ENCODE data around the gene SYNDIG1. TPM values are rescaled to one million over a fixed set of nuclear protein-coding genes. Genes with fewer than 3 reads are reported as not detected.

The SYNDIG1 gene
- total and polyA plus RNA-seq, 2 donors, result 1.7 to 2.2 TPM

DNA sequence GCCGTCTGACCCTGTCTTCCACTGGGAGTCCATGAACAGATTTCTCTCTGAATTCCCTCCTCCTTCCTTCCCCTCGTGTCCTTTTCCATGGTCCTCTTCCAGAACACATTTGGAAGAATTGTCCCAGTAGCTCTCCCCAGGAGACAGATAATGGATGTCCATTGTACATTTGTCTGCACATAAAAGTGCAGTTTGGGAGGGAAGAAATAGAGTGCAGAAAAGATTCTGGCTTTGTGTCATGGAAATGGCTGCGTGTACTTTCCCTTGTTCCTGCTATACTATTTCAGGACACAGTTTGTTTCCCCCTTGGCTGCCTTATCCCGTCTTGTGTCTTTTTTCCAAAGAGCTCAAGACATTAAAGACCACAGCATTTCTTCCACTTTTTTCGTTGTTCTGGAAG, 127.6 kb downstream of the SYNDIG1 start:
- H3K4me1 ChIP-seq (ENCODE audit: insufficient read depth), result no peaks in the 10 kb centered on the region
- H3K4me3 ChIP-seq (ENCODE audit: low read depth, low read length), result no peak overlapping the region
- H3K36me3 ChIP-seq (ENCODE audit: insufficient read depth), result no peaks in the 10 kb centered on the region
- WGBS, result 67% methylated on average over 5 of the region's 5 CpGs
- no peak for DNase-seq (ENCODE audit: extremely low spot score)
- no peak overlapping the region for H3K27ac ChIP-seq (ENCODE audit: low read depth)

GRCh38 chr20:24598346-24598745, 128.9 kb downstream of the SYNDIG1 start:
- Histone ChIP-seq H3K36me3 (ENCODE audit: insufficient read depth) (no peaks in the 10 kb centered on the region), H3K27ac (ENCODE audit: low read depth) (no peak overlapping the region), H3K4me1 (ENCODE audit: insufficient read depth) (no peaks in the 10 kb centered on the region), H3K4me3 (ENCODE audit: low read depth, low read length) (no peak overlapping the region)
- DNase-seq (ENCODE audit: extremely low spot score), result no peak
- WGBS, result 61% methylated on average over 2 of the region's 2 CpGs

DNA sequence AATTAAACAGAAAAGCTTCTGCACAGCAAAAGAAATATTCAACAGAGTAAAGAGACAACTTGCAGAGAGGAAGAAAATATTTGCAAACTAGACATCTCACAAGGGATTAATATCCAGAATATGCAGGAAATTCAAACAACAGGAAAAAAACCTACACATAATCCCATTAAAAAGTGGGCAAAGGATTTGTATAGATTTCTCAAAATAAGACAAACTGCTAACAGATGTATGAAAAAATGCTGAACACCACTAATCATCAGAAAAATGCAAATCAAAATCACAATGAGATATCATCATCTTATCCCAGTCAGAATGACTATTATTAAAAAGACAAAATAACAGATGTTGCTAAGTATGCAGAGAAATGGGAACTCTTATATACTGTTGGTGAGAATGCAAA, 129.6 kb downstream of the SYNDIG1 start:
- Histone ChIP-seq H3K4me1 (ENCODE audit: insufficient read depth) (no peaks in the 10 kb centered on the region), H3K27ac (ENCODE audit: low read depth) (no peak overlapping the region), H3K4me3 (ENCODE audit: low read depth, low read length) (no peak overlapping the region), H3K36me3 (ENCODE audit: insufficient read depth) (no peaks in the 10 kb centered on the region)
- DNase-seq (ENCODE audit: extremely low spot score), result no peak

DNA sequence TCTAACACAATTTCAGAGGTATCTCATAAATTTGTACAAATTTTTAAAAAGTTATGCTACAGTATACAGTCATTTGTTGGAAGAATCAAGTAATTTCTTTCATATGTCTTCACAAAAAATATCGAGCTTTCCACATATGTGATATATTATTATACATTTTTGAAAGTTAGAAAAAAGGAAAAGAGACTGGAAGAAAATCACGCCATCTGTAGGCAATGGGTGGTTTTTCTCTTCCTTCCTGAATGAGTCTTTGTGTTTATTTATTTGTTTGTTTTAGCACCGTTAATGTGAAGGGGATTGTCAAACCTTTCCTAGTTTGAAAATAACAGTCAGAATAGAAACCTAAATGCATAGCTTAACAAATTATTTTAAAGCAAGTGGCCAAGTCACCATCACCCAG, 130.6 kb downstream of the SYNDIG1 start:
- no peak for DNase-seq (ENCODE audit: extremely low spot score)
- WGBS, result 79% methylated on average over 3 of the region's 3 CpGs
- Histone ChIP-seq H3K27ac (ENCODE audit: low read depth) (no peak overlapping the region), H3K36me3 (ENCODE audit: insufficient read depth) (no peaks in the 10 kb centered on the region), H3K4me3 (ENCODE audit: low read depth, low read length) (no peak overlapping the region), H3K4me1 (ENCODE audit: insufficient read depth) (no peaks in the 10 kb centered on the region)

GRCh38 chr20:24603454-24603853, 134.0 kb downstream of the SYNDIG1 start:
- H3K4me3 ChIP-seq (ENCODE audit: low read depth, low read length), result no peak overlapping the region
- H3K4me1 ChIP-seq (ENCODE audit: insufficient read depth), result no peaks in the 10 kb centered on the region
- H3K27ac ChIP-seq (ENCODE audit: low read depth), result no peak overlapping the region
- H3K36me3 ChIP-seq (ENCODE audit: insufficient read depth), result no peaks in the 10 kb centered on the region
- WGBS, result 82% methylated on average over 8 of the region's 8 CpGs
- no peak for DNase-seq (ENCODE audit: extremely low spot score)

GRCh38 chr20:24604966-24605665, 135.7 kb downstream of the SYNDIG1 start:
- no peak for DNase-seq (ENCODE audit: extremely low spot score)
- no peak overlapping the region for H3K27ac ChIP-seq (ENCODE audit: low read depth)
- no peaks in the 10 kb centered on the region for H3K4me1 ChIP-seq (ENCODE audit: insufficient read depth)
- H3K36me3 ChIP-seq (ENCODE audit: insufficient read depth), result no peaks in the 10 kb centered on the region
- no peak overlapping the region for H3K4me3 ChIP-seq (ENCODE audit: low read depth, low read length)
- WGBS, result 87% methylated on average over 4 of the region's 4 CpGs

GRCh38 chr20:24605937-24606455, 136.6 kb downstream of the SYNDIG1 start:
- Histone ChIP-seq H3K36me3 (ENCODE audit: insufficient read depth) (no peaks in the 10 kb centered on the region), H3K4me1 (ENCODE audit: insufficient read depth) (no peaks in the 10 kb centered on the region), H3K27ac (ENCODE audit: low read depth) (no peak overlapping the region), H3K4me3 (ENCODE audit: low read depth, low read length) (no peak overlapping the region)
- WGBS, result 84% methylated on average over 4 of the region's 4 CpGs
- no peak for DNase-seq (ENCODE audit: extremely low spot score)

DNA sequence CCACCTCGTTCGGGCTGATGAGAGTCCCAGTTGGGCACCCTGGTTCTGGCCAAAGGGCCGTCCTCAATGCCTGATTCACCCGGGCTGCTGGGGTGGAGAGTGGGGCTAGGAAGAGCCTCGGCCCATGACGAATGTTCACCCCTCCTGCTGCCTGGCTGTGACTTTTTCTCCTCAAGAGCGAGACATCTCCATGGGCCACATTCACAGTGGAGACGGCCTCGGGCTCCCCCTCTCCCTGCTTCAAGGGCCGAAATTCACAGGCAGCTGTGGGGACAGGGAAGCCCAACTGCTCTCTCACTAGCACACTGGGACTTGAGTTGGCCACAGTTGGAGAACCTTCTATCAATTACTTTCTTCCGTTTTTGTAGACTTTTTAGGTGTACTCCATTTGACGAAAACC, 138.0 kb downstream of the SYNDIG1 start:
- Histone ChIP-seq H3K36me3 (ENCODE audit: insufficient read depth) (no peaks in the 10 kb centered on the region), H3K27ac (ENCODE audit: low read depth) (no peak overlapping the region), H3K4me1 (ENCODE audit: insufficient read depth) (no peaks in the 10 kb centered on the region), H3K4me3 (ENCODE audit: low read depth, low read length) (no peak overlapping the region)
- no peak for DNase-seq (ENCODE audit: extremely low spot score)
- WGBS, result 88% methylated on average over 12 of the region's 12 CpGs

DNA sequence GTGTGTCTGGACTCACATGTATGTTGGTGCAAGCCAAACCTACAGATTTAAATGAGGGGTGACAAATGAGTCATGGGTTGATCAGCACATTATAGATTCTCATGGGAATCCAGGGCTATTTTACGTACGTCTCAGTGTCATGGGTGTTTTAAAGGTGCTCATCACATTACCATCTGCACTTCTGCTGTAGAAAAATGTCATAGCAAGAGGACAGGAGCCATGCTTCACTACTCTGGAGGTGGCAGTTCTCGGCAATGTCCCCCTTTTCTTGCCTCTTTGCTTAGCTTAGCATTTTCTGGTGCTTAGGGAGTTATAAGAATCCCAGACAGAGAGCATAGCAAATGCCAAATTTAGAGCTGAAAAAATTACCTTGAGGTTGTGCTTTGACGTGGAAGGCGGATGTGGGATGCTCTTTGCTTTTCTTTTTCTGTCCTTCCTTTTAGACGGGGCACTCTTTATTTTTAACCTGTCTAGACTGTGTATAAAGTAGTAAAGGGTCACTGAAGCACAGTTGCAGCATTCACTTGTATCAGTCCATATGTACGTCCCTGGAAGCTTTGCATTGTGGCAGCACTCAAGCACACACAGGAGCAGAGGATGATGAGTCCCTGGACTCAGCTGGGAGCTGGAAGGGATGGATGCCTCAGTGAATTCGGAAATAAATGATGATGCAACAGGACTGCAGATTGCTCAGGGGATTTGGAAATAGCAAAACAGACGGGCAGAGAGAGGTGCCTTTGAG, 139.7 kb downstream of the SYNDIG1 start:
- 73% methylated on average over 9 of the region's 9 CpGs for WGBS

GRCh38 chr20:24609757-24610156, 140.3 kb downstream of the SYNDIG1 start:
- Histone ChIP-seq H3K4me3 (ENCODE audit: low read depth, low read length) (no peak overlapping the region), H3K4me1 (ENCODE audit: insufficient read depth) (no peaks in the 10 kb centered on the region), H3K27ac (ENCODE audit: low read depth) (no peak overlapping the region), H3K36me3 (ENCODE audit: insufficient read depth) (no peaks in the 10 kb centered on the region)
- no peak for DNase-seq (ENCODE audit: extremely low spot score)
- 53% methylated on average over 2 of the region's 2 CpGs for WGBS

More for the DNA sequence above, 139.7 kb downstream of the SYNDIG1 start:
- H3K4me3 ChIP-seq (ENCODE audit: low read depth, low read length), result no peak overlapping the region
- no peaks in the 10 kb centered on the region for H3K4me1 ChIP-seq (ENCODE audit: insufficient read depth)
- no peak for DNase-seq (ENCODE audit: extremely low spot score)
- no peak overlapping the region for H3K27ac ChIP-seq (ENCODE audit: low read depth)
- no peaks in the 10 kb centered on the region for H3K36me3 ChIP-seq (ENCODE audit: insufficient read depth)

GRCh38 chr20:24610341-24611115, 141.1 kb downstream of the SYNDIG1 start:
- no peaks in the 10 kb centered on the region for H3K36me3 ChIP-seq (ENCODE audit: insufficient read depth)
- DNase-seq (ENCODE audit: extremely low spot score), result no peak
- H3K4me3 ChIP-seq (ENCODE audit: low read depth, low read length), result no peak overlapping the region
- H3K27ac ChIP-seq (ENCODE audit: low read depth), result no peak overlapping the region
- 71% methylated on average over 16 of the region's 16 CpGs for WGBS
- no peaks in the 10 kb centered on the region for H3K4me1 ChIP-seq (ENCODE audit: insufficient read depth)

DNA sequence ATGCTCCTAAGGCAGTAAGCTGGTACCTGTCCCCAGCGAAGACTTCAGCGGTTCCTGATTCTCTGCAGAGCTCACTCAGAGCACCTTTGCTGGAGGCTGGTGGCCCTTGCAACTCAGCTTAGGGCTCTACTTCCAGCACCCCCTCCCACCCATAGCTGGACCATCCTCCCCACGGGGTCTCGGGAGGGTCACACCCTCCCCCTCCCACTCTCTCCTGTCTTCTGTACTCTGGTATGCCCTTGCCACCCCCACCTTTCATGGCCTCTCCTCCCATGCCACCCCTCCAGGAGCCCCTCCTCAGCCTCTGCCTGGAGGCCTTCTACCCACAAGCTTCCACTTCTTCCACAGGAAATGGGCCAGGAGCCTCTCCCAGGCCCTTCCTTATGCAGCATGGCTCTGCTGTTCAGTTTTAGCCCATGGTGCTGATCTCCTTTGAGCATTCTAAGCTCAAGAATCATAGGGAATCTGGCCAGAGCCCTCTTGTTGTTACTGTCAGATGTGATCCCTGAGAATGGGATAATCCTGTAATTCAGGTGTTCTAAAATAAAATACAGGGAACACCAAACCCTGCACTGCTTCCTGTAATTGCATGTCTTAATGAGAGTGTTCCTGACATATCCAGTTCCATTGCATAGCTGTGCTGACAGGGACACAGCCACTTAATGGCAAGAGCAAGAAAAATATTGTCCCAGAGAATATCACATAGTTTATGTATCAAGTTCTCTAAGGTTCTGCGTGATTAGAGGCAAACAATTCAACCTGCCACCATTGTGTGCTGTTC, 142.1 kb downstream of the SYNDIG1 start:
- Histone ChIP-seq H3K4me1 (ENCODE audit: insufficient read depth) (no peaks in the 10 kb centered on the region), H3K4me3 (ENCODE audit: low read depth, low read length) (no peak overlapping the region), H3K36me3 (ENCODE audit: insufficient read depth) (no peaks in the 10 kb centered on the region), H3K27ac (ENCODE audit: low read depth) (no peak overlapping the region)
- WGBS, result 88% methylated on average over 5 of the region's 5 CpGs
- DNase-seq (ENCODE audit: extremely low spot score), result no peak

Measured in urinary bladder (tissue), 4 donors.